HUES64 (cell line): Measurements from ENCODE around the gene SPOCK2.

Experiments used
- H3K27ac ChIP-seq: 2 replicates; pipeline ENCODE4 v1.7.0; 2013; ENCODE audit warnings: low read depth, low read length, inconsistent platforms
- H3K27me3 ChIP-seq: 2 replicates; pipeline ENCODE4 v1.6.1; 2013; ENCODE audit warnings: mild to moderate bottlenecking, low read length; ENCODE audit not compliant: insufficient read depth
- H3K36me3 ChIP-seq: 2 replicates; pipeline ENCODE4 v1.6.1; 2013; ENCODE audit warnings: mild to moderate bottlenecking, low read length; ENCODE audit not compliant: insufficient read depth
- H3K4me1 ChIP-seq: 2 replicates; pipeline ENCODE4 v1.6.1; 2013; ENCODE audit warnings: mild to moderate bottlenecking, low read length, moderate library complexity; ENCODE audit not compliant: insufficient read depth
- H3K4me3 ChIP-seq: 2 replicates; pipeline ENCODE4 v1.5.1; 2013; ENCODE audit warnings: mild to moderate bottlenecking, low read length, moderate library complexity
- H3K9ac ChIP-seq: 2 replicates; pipeline ENCODE4 v1.6.1; 2013; ENCODE audit warnings: mild to moderate bottlenecking, low read depth, low read length
- H3K9me3 ChIP-seq: 2 replicates; pipeline ENCODE4 v1.6.1; 2013; ENCODE audit warnings: low read depth, low read length; ENCODE audit not compliant: insufficient read depth
- WGBS: fragments of 150-250, 120-280 bp; methylation state at CpG from one replicate; pipeline ENCODE4 v1.1.7; 2013; ENCODE audit warnings: missing lambda C conversion rate; 5-methylcytosine and 5-hydroxymethylcytosine counted together

SPOCK2 gene

GRCh38 chr10:72011976-72012512 lies 76.3 kb downstream of the SPOCK2 start:
- H3K36me3 ChIP-seq = 0 out of 2 replicates have a peak, but pooled peaks cover 5% of the 10 kb centered on the region
- no peak overlapping the region for H3K4me3 ChIP-seq
- H3K27me3 ChIP-seq = no peaks in the 10 kb centered on the region
- no peaks in the 10 kb centered on the region for H3K9me3 ChIP-seq
- H3K9ac ChIP-seq = no peak overlapping the region
- H3K27ac ChIP-seq = no peak overlapping the region
- 90% methylated on average over 7 of the region's 7 CpGs for WGBS
- peaks cover 13% of the 10 kb centered on the region; the same call in 1 of the 2 replicates for H3K4me1 ChIP-seq

GRCh38 chr10:72011468-72011867 lies 76.9 kb downstream of the SPOCK2 start:
- H3K4me1 ChIP-seq = peaks cover 13% of the 10 kb centered on the region; the same call in 1 of the 2 replicates
- H3K9ac ChIP-seq = no peak overlapping the region
- no peak overlapping the region for H3K27ac ChIP-seq
- H3K27me3 ChIP-seq = no peaks in the 10 kb centered on the region
- no peak overlapping the region for H3K4me3 ChIP-seq
- 93% methylated on average over 8 of the region's 8 CpGs for WGBS
- 0 out of 2 replicates have a peak, but pooled peaks cover 5% of the 10 kb centered on the region for H3K36me3 ChIP-seq
- H3K9me3 ChIP-seq = no peaks in the 10 kb centered on the region

- Histone ChIP-seq H3K9me3 (no peaks in the 10 kb centered on the region), H3K9ac (no peak overlapping the region), H3K27me3 (no peaks in the 10 kb centered on the region), H3K36me3 (0 out of 2 replicates have a peak, but pooled peaks cover 5% of the 10 kb centered on the region), H3K4me1 (peaks cover 13% of the 10 kb centered on the region; the same call in 1 of the 2 replicates), H3K27ac (no peak overlapping the region), H3K4me3 (no peak overlapping the region)
- 95% methylated on average over 9 of the region's 9 CpGs for WGBS
Measured at GRCh38 chr10:72011016-72011415, 77.3 kb downstream of the SPOCK2 start.

- Histone ChIP-seq H3K4me1 (peaks cover 13% of the 10 kb centered on the region; the same call in 1 of the 2 replicates), H3K9me3 (no peaks in the 10 kb centered on the region), H3K4me3 (no peak overlapping the region), H3K27me3 (no peaks in the 10 kb centered on the region), H3K27ac (no peak overlapping the region), H3K9ac (no peak overlapping the region), H3K36me3 (0 out of 2 replicates have a peak, but pooled peaks cover 5% of the 10 kb centered on the region)
- 97% methylated on average over 7 of the region's 7 CpGs for WGBS
Measured at GRCh38 chr10:72010234-72010973, 77.9 kb downstream of the SPOCK2 start.

- WGBS = 68% methylated on average over 12 of the region's 12 CpGs
- H3K36me3 ChIP-seq = 0 out of 2 replicates have a peak, but pooled peaks cover 5% of the 10 kb centered on the region
- H3K27ac ChIP-seq = peak overlapping the region; percentile 48; the same call in 1 of the 2 replicates
- peak overlapping the region; percentile 12; the same call in 1 of the 2 replicates for H3K9ac ChIP-seq
- H3K4me3 ChIP-seq = no peak overlapping the region
- peaks cover 13% of the 10 kb centered on the region; the same call in 1 of the 2 replicates for H3K4me1 ChIP-seq
- H3K9me3 ChIP-seq = no peaks in the 10 kb centered on the region
- no peaks in the 10 kb centered on the region for H3K27me3 ChIP-seq
Measured at GRCh38 chr10:72009425-72010081, 78.8 kb downstream of the SPOCK2 start.

- H3K4me1 ChIP-seq = peaks cover 13% of the 10 kb centered on the region; the same call in 1 of the 2 replicates
- H3K9ac ChIP-seq = peak overlapping the region; percentile 12; the same call in 1 of the 2 replicates
- 91% methylated on average over 9 of the region's 9 CpGs for WGBS
- no peak overlapping the region for H3K4me3 ChIP-seq
- no peaks in the 10 kb centered on the region for H3K27me3 ChIP-seq
- H3K36me3 ChIP-seq = 0 out of 2 replicates have a peak, but pooled peaks cover 5% of the 10 kb centered on the region
- peak overlapping the region; percentile 48; the same call in 1 of the 2 replicates for H3K27ac ChIP-seq
- H3K9me3 ChIP-seq = no peaks in the 10 kb centered on the region
Measured at GRCh38 chr10:72009051-72009424, 79.3 kb downstream of the SPOCK2 start.
